B cell (primary cell): ENCODE measurements around the gene TBC1D17. TPM values are rescaled to one million over a fixed set of nuclear protein-coding genes. Genes with fewer than 3 reads are reported as not detected.

Source experiments
- ATAC-seq: fragments of 200-7000 bp; cut with Tn5 transposase; one replicate; pipeline ENCODE4 v1.10.0; 2021; ENCODE audit warnings: low read depth, mild to moderate bottlenecking, moderate number of reproducible peaks, moderate library complexity
- CTCF ChIA-PET: fragments of 350-600 bp; sonication (Branson Sonifier 250); formaldehyde crosslinking; loops from one replicate; lab custom pipeline; 2021; ENCODE audit warnings: antibody characterized with exemption, inconsistent platforms; lab: Charles Lee
- POLR2A ChIA-PET: fragments of 350-600 bp; sonication (Branson Sonifier 250); formaldehyde crosslinking; loops from one replicate; lab custom pipeline; 2021; ENCODE audit warnings: antibody characterized with exemption; lab: Charles Lee
- DNase-seq: peaks from one replicate; pipeline ENCODE4 v3.0.0; 2013
- H2AFZ ChIP-seq: 2 replicates; pipeline ENCODE4 v1.6.1; 2012; ENCODE audit warnings: mild to moderate bottlenecking, low read depth, low read length; ENCODE audit not compliant: insufficient read depth, poor library complexity, severe bottlenecking
- H3K27ac ChIP-seq, 2 donors: 1 replicate in 1 of 2; 2 replicates in 1 of 2; pipeline ENCODE4 v1.5.1; 2012 to 2013; ENCODE audit warnings: low read length in 2 of 2, mild to moderate bottlenecking in 2 of 2, moderate library complexity in 1 of 2
- H3K27me3 ChIP-seq, 4 experiments: fragments of 200-600 bp in 1 of 4; sonication (generic) in 1 of 4; replicated peaks in 1 of 4; 1 replicate in 2 of 4; 2 replicates in 2 of 4; pipeline versions ENCODE4 v1.6.1 to v1.7.0; 2013 to 2016; ENCODE audit warnings: low read length in 3 of 4, mild to moderate bottlenecking in 2 of 4, mixed read lengths in 1 of 4, moderate library complexity in 1 of 4; ENCODE audit not compliant: insufficient read depth in 4 of 4, control insufficient read depth in 3 of 4; ENCODE audit errors: control extremely low read depth in 1 of 4
- H3K36me3 ChIP-seq, 2 experiments: replicated peaks in 1 of 2; 1 replicate in 1 of 2; 2 replicates in 1 of 2; pipeline versions ENCODE4 v1.6.1 to v1.7.1; 2013; ENCODE audit warnings: low read length in 1 of 2; ENCODE audit not compliant: insufficient read depth in 2 of 2, control insufficient read depth in 1 of 2; ENCODE audit errors: control extremely low read depth in 1 of 2, extremely low read depth in 1 of 2
- H3K4me1 ChIP-seq, 2 donors: fragments of 200-600 bp in 1 of 2; sonication (generic) in 1 of 2; 1 replicate in 1 of 2; 2 replicates in 1 of 2; pipeline versions ENCODE4 v1.5.1 to v1.6.1; 2013 to 2017; ENCODE audit warnings: low read length in 2 of 2; ENCODE audit not compliant: control insufficient read depth in 2 of 2, insufficient read depth in 2 of 2
- H3K4me2 ChIP-seq: replicated peaks from 2 replicates; pipeline ENCODE3; 2012; ENCODE audit warnings: mild to moderate bottlenecking, low read depth, low read length; ENCODE audit not compliant: poor library complexity, severe bottlenecking
- H3K4me3 ChIP-seq, 5 experiments: fragments of 200-600 bp in 1 of 5; sonication (generic) in 1 of 5; 1 replicate in 3 of 5; 2 replicates in 2 of 5; pipeline versions ENCODE4 v1.5.1 to v1.7.0; 2011 to 2016; ENCODE audit warnings: low read length in 4 of 5, mild to moderate bottlenecking in 4 of 5, low read depth in 2 of 5, control low read depth in 1 of 5, moderate library complexity in 1 of 5; ENCODE audit not compliant: insufficient read depth in 1 of 5; ENCODE audit errors: control extremely low read depth in 1 of 5, extremely low read depth in 1 of 5
- H3K79me2 ChIP-seq: fragments of 200-600 bp; sonication (generic); one replicate; pipeline ENCODE4 v1.6.0; 2016; ENCODE audit warnings: low read length; ENCODE audit not compliant: control insufficient read depth, insufficient read depth
- H3K9ac ChIP-seq: fragments of 200-600 bp; sonication (generic); 2 replicates; pipeline ENCODE4 v1.6.1; 2017; ENCODE audit warnings: mild to moderate bottlenecking, low read length, moderate library complexity
- H3K9me3 ChIP-seq, 3 donors: one replicate each; pipeline versions ENCODE4 v1.6.1 to v1.7.1; 2013; ENCODE audit warnings: low read length in 2 of 3; ENCODE audit not compliant: control insufficient read depth in 2 of 3, insufficient read depth in 1 of 3; ENCODE audit errors: control extremely low read depth in 1 of 3
- H4K20me1 ChIP-seq: 2 replicates; pipeline ENCODE4 v1.6.0; 2012; ENCODE audit warnings: mild to moderate bottlenecking, low read length; ENCODE audit not compliant: insufficient read depth, control insufficient read depth, poor library complexity, severe bottlenecking
- H3K27ac Mint-ChIP-seq: one replicate; pipeline ENCODE4 v1.8.0; 2021; ENCODE audit warnings: mixed read lengths
- H3K27me3 Mint-ChIP-seq: one replicate; pipeline ENCODE4 v1.8.0; 2021; ENCODE audit warnings: mixed read lengths
- H3K4me1 Mint-ChIP-seq: one replicate; pipeline ENCODE4 v1.8.0; 2021; ENCODE audit warnings: mixed read lengths
- H3K4me3 Mint-ChIP-seq: one replicate; pipeline ENCODE4 v1.8.0; 2021; ENCODE audit warnings: mixed read lengths
- H3K9me3 Mint-ChIP-seq: one replicate; pipeline ENCODE4 v1.8.0; 2022; ENCODE audit warnings: mixed read lengths; ENCODE audit not compliant: insufficient read depth
- EZH2 ChIP-seq: IDR thresholded peaks from 2 replicates; pipeline ENCODE4 v1.6.1; 2012; ENCODE audit warnings: borderline replicate concordance, low read depth, mild to moderate bottlenecking, moderate library complexity, low read length; ENCODE audit not compliant: insufficient read depth, poor library complexity, severe bottlenecking
- WGBS: methylation state at CpG from one replicate; pipeline ENCODE4 v1.1.5; 2013; ENCODE audit warnings: missing lambda C conversion rate; ENCODE audit not compliant: insufficient coverage; 5-methylcytosine and 5-hydroxymethylcytosine counted together
- intact Hi-C: fragments of 100-400 bp; cut with micrococcal nuclease; formaldehyde crosslinking; loops from one replicate; pipeline ENCODE4 v1.10.0; 2022
- polyA plus RNA-seq: library from polyadenylated mRNA; depleted of rRNA; stranded (reverse); fragments of >200 nt; gene quantifications from 2 replicates; pipeline ENCODE4 v1.2.3, GENCODE V29; 2012
- total RNA-seq, 2 donors: library from RNA; stranded (reverse); fragments of 120-200 nt in 1 of 2; gene quantifications; 1 replicate in 1 of 2; 2 replicates in 1 of 2; pipeline versions ENCODE4 v1.2.3 to v1.2.4, GENCODE V29; 2013 to 2022
- TF ChIP-seq, protein P1 (sequence below): fragments of 200-600 bp; IDR thresholded peaks from one replicate; pipeline ENCODE4 v1.8.0; 2022; ENCODE audit warnings: antibody characterized with exemption, mild to moderate bottlenecking

Gene TBC1D17
- total and polyA plus RNA-seq, 2 donors (not counting 1 experiment from before 2014, with no cell fraction given), result 85.7 to 98.7 TPM

DNA sequence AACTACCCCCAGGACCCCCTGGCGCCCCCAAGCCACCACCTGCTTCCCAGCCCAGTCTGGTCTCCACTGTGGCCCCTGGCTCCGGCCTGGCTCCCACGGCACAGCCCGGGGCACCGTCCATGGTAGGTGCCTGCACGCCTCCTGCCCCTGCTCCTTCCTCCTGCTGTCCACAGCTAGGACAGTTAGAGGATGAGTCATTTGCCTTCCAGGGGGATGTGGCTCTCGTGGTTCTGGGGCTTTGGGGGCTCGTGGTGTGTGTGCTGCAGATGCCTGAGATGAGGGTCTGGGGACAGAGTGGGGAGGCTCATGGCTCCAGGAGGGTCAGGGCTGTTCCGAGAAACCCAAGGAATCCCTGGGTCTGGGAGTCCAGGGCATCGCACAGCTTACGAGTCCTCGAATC, 46.7 kb upstream of the TBC1D17 start:
- Histone ChIP-seq H3K4me1 (no peaks in the 10 kb centered on the region), H3K27me3 (no peaks in the 10 kb centered on the region), H3K27ac (no peak overlapping the region), H3K4me3 (no peak overlapping the region), H4K20me1 (peaks cover 58% of the 10 kb centered on the region), H3K79me2 (peaks cover 48% of the 10 kb centered on the region), H3K4me2 (no peak overlapping the region), H3K36me3 (peaks cover 0 to 89% of the 10 kb centered on the region in 2 experiments), H3K9me3 (peaks cover 0 to 2% (median 0%) of the 10 kb centered on the region in 3 donors), H3K9ac (no peak overlapping the region), H2AFZ (no peak overlapping the region)
- no peaks in the 10 kb centered on the region for H3K9me3 Mint-ChIP-seq
- WGBS, result 83% methylated on average over 7 of the region's 12 CpGs
- peak overlapping the region; percentile 10 for H3K27ac Mint-ChIP-seq
- TF ChIP-seq, protein P1, sequence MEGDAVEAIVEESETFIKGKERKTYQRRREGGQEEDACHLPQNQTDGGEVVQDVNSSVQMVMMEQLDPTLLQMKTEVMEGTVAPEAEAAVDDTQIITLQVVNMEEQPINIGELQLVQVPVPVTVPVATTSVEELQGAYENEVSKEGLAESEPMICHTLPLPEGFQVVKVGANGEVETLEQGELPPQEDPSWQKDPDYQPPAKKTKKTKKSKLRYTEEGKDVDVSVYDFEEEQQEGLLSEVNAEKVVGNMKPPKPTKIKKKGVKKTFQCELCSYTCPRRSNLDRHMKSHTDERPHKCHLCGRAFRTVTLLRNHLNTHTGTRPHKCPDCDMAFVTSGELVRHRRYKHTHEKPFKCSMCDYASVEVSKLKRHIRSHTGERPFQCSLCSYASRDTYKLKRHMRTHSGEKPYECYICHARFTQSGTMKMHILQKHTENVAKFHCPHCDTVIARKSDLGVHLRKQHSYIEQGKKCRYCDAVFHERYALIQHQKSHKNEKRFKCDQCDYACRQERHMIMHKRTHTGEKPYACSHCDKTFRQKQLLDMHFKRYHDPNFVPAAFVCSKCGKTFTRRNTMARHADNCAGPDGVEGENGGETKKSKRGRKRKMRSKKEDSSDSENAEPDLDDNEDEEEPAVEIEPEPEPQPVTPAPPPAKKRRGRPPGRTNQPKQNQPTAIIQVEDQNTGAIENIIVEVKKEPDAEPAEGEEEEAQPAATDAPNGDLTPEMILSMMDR, result no peak
- no peak for TF ChIP-seq EZH2
- intact Hi-C loops, result no loop called here
- H3K27me3 Mint-ChIP-seq, result no peaks in the 10 kb centered on the region
- no peak overlapping the region for H3K4me3 Mint-ChIP-seq
- ChIA-PET CTCF (interaction anchor here (1.1 kb wide), 1 partner anchor 14 kb away, joined by 3 read pairs; no protein-coding TSS in a partner anchor), POLR2A (no interaction called here)
- H3K4me1 Mint-ChIP-seq, result no peaks in the 10 kb centered on the region
- ATAC-seq (no peak), DNase-seq (no peak)

GRCh38 chr19:49831592-49831991, 45.9 kb upstream of the TBC1D17 start:
- Histone ChIP-seq H3K4me2 (no peak overlapping the region), H3K4me1 (no peaks in the 10 kb centered on the region), H3K36me3 (peaks cover 0 to 92% of the 10 kb centered on the region in 2 experiments), H3K27ac (no peak overlapping the region), H3K79me2 (peaks cover 40% of the 10 kb centered on the region), H4K20me1 (peaks cover 49% of the 10 kb centered on the region), H3K9ac (no peak overlapping the region), H3K9me3 (peaks cover 0 to 2% (median 0%) of the 10 kb centered on the region in 3 donors), H3K27me3 (no peaks in the 10 kb centered on the region), H2AFZ (no peak overlapping the region), H3K4me3 (no peak overlapping the region)
- CTCF ChIA-PET, result no interaction called here
- H3K9me3 Mint-ChIP-seq, result no peaks in the 10 kb centered on the region
- 88% methylated on average over 8 of the region's 8 CpGs for WGBS
- ATAC-seq (no peak), DNase-seq (no peak)
- H3K27me3 Mint-ChIP-seq, result no peaks in the 10 kb centered on the region
- H3K27ac Mint-ChIP-seq, result no peak overlapping the region
- no peak overlapping the region for H3K4me3 Mint-ChIP-seq
- H3K4me1 Mint-ChIP-seq, result no peaks in the 10 kb centered on the region
- intact Hi-C loops, result no loop called here
- TF ChIP-seq, protein P1, result no peak
- no peak for TF ChIP-seq EZH2
- POLR2A ChIA-PET, result interaction anchor here (0.7 kb wide), 1 partner anchor 12 kb away, joined by 3 read pairs; no protein-coding TSS in a partner anchor
